ENCODE results near the gene RNF26. TPM values are rescaled to one million over a fixed set of nuclear protein-coding genes. Genes with fewer than 3 reads are reported as not detected.
A peak's percentile ranks its signal among the peaks of the same experiment; 100 is the strongest.

RNF26 gene
- total and polyA plus RNA-seq, 2 of the 4 experiments (the other 2 are of a cell fraction) = 3.4 to 36.7 TPM

DNA sequence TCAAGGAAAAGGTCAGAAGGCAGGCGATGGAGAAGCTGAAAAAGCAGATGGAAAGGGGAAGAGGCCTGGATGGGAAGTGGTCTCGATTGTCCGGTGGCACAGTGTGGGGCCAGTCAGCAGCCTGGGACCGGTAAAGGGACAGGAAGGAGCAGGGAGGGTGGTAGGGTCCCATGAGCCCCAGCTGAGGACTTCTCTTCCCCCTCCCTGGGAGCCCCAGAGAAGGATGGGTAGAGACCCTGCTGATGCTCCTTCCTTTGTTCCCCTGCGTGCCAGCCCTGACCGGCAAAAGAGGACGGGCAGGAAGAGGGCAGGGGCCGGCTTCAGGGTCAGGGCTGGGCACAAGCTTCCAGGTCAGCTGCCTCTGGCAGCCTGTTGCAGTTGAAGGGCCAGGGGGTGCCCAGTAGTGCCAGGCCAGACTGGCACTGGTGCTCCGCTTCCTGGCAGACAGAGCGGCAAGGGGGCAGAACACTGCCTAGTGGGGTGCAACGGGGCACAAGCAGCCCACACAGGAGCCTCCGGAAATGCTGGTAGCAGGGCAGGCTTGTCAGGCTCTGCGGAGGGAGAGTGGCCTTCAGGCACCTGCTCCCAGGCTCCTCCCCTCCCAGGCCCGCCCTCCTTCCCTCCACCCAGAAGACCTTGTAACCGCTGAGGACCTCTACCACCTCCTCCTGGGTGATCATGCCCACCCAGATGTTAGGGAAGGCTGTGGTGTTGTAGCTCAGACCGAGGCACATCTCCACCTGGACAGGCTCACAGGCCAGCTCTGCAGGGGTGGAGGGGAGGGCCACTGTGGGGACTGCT is 7.1 kb downstream of the RNF26 start:
- Histone ChIP-seq H3K4me1 (ENCODE audit: control insufficient read depth, insufficient read depth, low read length) (peaks cover 18% of the 10 kb centered on the region), H4K91ac (ENCODE audit: insufficient read depth, low read depth, low read length) (peak overlapping the region; percentile 59), H3K4me3 (ENCODE audit: insufficient read depth, low read depth, low read length) (no peak overlapping the region), H3K23ac (ENCODE audit: low read depth, low read length) (peak overlapping the region; percentile 54), H3K27me3 (ENCODE audit: control insufficient read depth, insufficient read depth, low read length) (peaks cover 10% of the 10 kb centered on the region), H2AK5ac (ENCODE audit: low read depth, low read length) (peak overlapping the region; percentile 91), H3K79me1 (ENCODE audit: low read depth in 1 of 2, low read length in 2 of 2) (peaks cover 11 to 25% of the 10 kb centered on the region in 2 experiments; a peak in 3 of 4 replicates), H3K14ac (replicated peaks; ENCODE audit: low read depth, low read length) (peak overlapping the region; percentile 69), H4K8ac (ENCODE audit: low read depth in 2 of 2, low read length in 2 of 2) (peak overlapping the region in 1 of 2 experiments; percentile 68; a peak in 1 of 4 replicates), H4K20me1 (ENCODE audit: insufficient read depth, low read length) (peaks cover 5% of the 10 kb centered on the region; the same call in 1 of the 2 replicates), H2AK9ac (replicated peaks; ENCODE audit: low read depth, low read length, poor library complexity) (peak overlapping the region; percentile 77), H2BK20ac (ENCODE audit: low read depth, low read length) (peak overlapping the region; percentile 27), H2AFZ (replicated peaks; ENCODE audit: low read length, poor library complexity) (peak overlapping the region; percentile 92), H3K36me3 (ENCODE audit: control insufficient read depth, insufficient read depth, low read length) (no peaks in the 10 kb centered on the region; the same call in 1 of the 2 replicates), H3K27ac (ENCODE audit: insufficient read depth, low read length) (peak overlapping the region; percentile 18; the same call in 1 of the 2 replicates), H3K9me1 (ENCODE audit: insufficient read depth, low read length) (no peaks in the 10 kb centered on the region), H3K9me3 (ENCODE audit: control insufficient read depth, insufficient read depth, low read length) (no peaks in the 10 kb centered on the region), H3K4ac (ENCODE audit: low read depth, low read length) (peak overlapping the region; percentile 85), H3K18ac (ENCODE audit: low read depth, low read length) (no peak overlapping the region; the same call in 1 of the 2 replicates), H2BK5ac (ENCODE audit: low read depth, low read length, poor library complexity, severe bottlenecking) (no peak overlapping the region), H3K56ac (ENCODE audit: extremely low read depth, insufficient read depth, low read length) (peak overlapping the region; percentile 47), H2BK120ac (ENCODE audit: low read depth, low read length) (peak overlapping the region; percentile 59), H3K4me2 (ENCODE audit: low read depth, low read length) (peak overlapping the region; percentile 37; the same call in 1 of the 2 replicates), H4K5ac (ENCODE audit: low read depth, low read length) (no peak overlapping the region; the same call in 1 of the 2 replicates), H3K9ac (ENCODE audit: low read depth, low read length) (peak overlapping the region; percentile 15), H2BK15ac (ENCODE audit: low read depth, low read length) (peak overlapping the region; percentile 60; the same call in 1 of the 3 replicates)
- no TSS peak for BruUV-seq (replicated peaks)
- 69% methylated on average over 3 of the region's 16 CpGs; no CpG with 5 or more reads in 1 of the 2 experiments for whole genome bisulfite sequencing, 2 experiments (ENCODE audit: extremely low coverage in 2 of 2, insufficient read length in 1 of 2)
- POLR2A ChIA-PET (ENCODE audit: unreplicated experiment) = no interaction called here
- dilution Hi-C loops (cut with HindIII; ENCODE audit: low sequenced_read_pairs, unreplicated experiment) (no loop called here), in situ Hi-C loops (cut with MboI; ENCODE audit: low sequenced_read_pairs) (no loop called here), intact Hi-C loops (cut with micrococcal nuclease) (no loop called here)
- DNase-seq (no peak), ATAC-seq (ENCODE audit: low read depth) (no peak)
- CTCF ChIA-PET = interaction anchor here (0.6 to 2.4 kb wide), 4 partner anchors 14 to 136 kb away, joined by 3 to 16 read pairs (median 4); partner anchors contain the start of gene USP2
- TF ChIP-seq MAZ (IDR thresholded peaks at IDR 0.05; ENCODE audit: borderline replicate concordance, low read depth, low read length) (no peak), BHLHE40 (IDR thresholded peaks at IDR 0.05; ENCODE audit: low read depth, low read length) (no peak), RFX5 (IDR thresholded peaks at IDR 0.05; ENCODE audit: low read depth, low read length) (no peak), FOS (IDR thresholded peaks at IDR 0.05; ENCODE audit: low read depth, low read length) (no peak), CHD1 (IDR thresholded peaks at IDR 0.05; ENCODE audit: low read depth, low read length) (no peak), SMC3 (IDR thresholded peaks at IDR 0.05; ENCODE audit: low read depth, low read length) (no peak)
- TF ChIP-seq, protein P1, sequence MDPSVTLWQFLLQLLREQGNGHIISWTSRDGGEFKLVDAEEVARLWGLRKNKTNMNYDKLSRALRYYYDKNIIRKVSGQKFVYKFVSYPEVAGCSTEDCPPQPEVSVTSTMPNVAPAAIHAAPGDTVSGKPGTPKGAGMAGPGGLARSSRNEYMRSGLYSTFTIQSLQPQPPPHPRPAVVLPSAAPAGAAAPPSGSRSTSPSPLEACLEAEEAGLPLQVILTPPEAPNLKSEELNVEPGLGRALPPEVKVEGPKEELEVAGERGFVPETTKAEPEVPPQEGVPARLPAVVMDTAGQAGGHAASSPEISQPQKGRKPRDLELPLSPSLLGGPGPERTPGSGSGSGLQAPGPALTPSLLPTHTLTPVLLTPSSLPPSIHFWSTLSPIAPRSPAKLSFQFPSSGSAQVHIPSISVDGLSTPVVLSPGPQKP (IDR thresholded peaks at IDR 0.05; ENCODE audit: borderline replicate concordance, low read depth, low read length) = no peak
- TF ChIP-seq, protein P2, sequence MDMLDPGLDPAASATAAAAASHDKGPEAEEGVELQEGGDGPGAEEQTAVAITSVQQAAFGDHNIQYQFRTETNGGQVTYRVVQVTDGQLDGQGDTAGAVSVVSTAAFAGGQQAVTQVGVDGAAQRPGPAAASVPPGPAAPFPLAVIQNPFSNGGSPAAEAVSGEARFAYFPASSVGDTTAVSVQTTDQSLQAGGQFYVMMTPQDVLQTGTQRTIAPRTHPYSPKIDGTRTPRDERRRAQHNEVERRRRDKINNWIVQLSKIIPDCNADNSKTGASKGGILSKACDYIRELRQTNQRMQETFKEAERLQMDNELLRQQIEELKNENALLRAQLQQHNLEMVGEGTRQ (IDR thresholded peaks at IDR 0.05; ENCODE audit: low read depth, low read length) = no peak

All from IMR-90 (cell line).